ENCODE measurements around the gene HSD3B1.

GRCh38 chr1:119551218-119551617 lies 44.2 kb downstream of the HSD3B1 start:
- TF ChIP-seq CTCF (conservative IDR thresholded peaks at IDR 0.05; ENCODE audit: low read depth, low read length) (no peak), EZH2 (IDR thresholded peaks at IDR 0.05; ENCODE audit: low read length, unreplicated experiment) (no peak), EZH2phosphoT487 (IDR thresholded peaks at IDR 0.05; ENCODE audit: borderline replicate concordance, low read length) (no peak)

All from PC-3 (cell line).